GM12864 (cell line): Measurements from ENCODE around the gene MICU2.

ENCODE experiments used
- DNase-seq: peaks from one replicate; pipeline ENCODE4 v3.0.0-alpha.2; 2011; ENCODE audit warnings: low read depth
- H3K4me3 ChIP-seq: 2 replicates; pipeline ENCODE4 v1.5.1; 2011; ENCODE audit warnings: mild to moderate bottlenecking, low read depth, low read length, control low read depth
- CTCF ChIP-seq: IDR thresholded peaks from 2 replicates; pipeline ENCODE4 v1.5.1; 2011; ENCODE audit warnings: low read depth, mild to moderate bottlenecking, moderate library complexity, low read length, control low read depth, inconsistent platforms; ENCODE audit errors: missing control alignments

MICU2 gene

GRCh38 chr13:21501686-21502085 lies 102.3 kb downstream of the MICU2 start:
- DNase-seq: no peak
- TF ChIP-seq CTCF: no peak
- no peak overlapping the region for H3K4me3 ChIP-seq

- TF ChIP-seq CTCF: no peak
- DNase-seq: no peak
- no peak overlapping the region for H3K4me3 ChIP-seq
Observed at GRCh38 chr13:21486322-21486721, 117.6 kb downstream of the MICU2 start.

DNA sequence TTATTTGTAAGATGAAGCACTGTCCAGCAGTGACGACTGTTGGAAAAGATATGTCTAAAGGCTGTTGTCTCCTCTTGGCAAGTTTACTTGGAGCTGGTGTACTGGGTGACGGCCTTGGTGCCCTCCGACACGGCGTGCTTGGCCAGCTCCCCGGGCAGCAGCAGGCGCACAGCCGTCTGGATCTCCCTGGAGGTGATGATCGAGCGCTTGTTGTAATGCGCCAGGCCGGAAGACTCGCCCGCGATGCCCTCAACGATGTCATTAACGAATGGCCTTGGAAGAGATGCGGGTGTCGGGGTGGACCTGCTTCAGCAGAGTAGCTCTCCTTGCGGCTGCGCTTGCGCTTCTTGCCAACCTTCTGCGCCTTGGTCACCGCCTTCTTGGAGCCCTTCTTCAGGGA lies 120.2 kb downstream of the MICU2 start:
- no peak for TF ChIP-seq CTCF
- no peak for DNase-seq

GRCh38 chr13:21481359-21481758 lies 122.6 kb downstream of the MICU2 start:
- DNase-seq: no peak
- TF ChIP-seq CTCF: no peak
- no peak overlapping the region for H3K4me3 ChIP-seq

More for the DNA sequence above, 120.2 kb downstream of the MICU2 start:
- H3K4me3 ChIP-seq: no peak overlapping the region

DNA sequence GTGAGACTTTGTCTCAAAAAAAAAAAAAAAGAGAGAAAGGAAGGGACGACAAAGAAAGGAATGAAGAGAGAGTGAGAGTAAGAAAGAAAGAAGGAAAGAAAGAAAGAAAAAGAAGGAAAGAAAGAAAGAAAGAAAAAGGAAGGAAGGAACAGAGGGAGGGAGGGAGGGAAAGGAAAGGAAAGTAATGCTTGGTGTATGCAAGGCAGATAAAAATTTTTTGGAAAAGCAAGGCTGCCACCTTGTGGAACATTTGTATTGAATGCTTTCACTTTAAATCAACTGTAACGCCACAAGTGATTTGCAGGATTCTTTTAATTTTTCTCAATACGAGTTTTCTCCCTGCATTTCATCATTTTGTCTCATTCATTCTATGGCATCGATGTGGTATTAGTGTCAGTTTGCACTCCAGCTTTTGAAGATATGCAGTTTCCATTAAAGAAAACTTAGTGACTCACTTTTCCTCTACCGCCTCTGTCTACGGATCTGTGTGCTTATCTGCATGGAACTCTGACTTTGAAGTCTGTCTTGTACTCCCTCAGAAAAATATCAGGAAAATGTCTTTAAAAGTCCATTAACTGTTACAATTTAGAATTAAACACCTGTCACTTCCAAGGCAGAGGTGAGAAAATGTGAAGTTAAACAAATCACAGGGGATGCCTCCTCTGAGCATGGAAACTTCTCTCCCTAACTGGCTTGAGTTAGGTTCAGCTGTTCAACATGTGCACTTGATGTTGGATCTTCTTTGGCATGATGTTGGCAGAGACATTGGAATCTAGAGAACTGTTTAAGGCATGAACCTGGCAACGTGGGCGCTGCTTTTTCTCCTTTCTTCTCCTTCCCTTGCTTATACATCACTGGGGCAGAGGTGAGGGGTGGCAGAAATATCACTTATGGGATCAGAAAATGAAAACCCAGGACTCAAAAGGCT lies 124.8 kb downstream of the MICU2 start:
- peak; percentile 56 for TF ChIP-seq CTCF
- DNase-seq: peak; percentile 52
- no peak overlapping the region for H3K4me3 ChIP-seq

DNA sequence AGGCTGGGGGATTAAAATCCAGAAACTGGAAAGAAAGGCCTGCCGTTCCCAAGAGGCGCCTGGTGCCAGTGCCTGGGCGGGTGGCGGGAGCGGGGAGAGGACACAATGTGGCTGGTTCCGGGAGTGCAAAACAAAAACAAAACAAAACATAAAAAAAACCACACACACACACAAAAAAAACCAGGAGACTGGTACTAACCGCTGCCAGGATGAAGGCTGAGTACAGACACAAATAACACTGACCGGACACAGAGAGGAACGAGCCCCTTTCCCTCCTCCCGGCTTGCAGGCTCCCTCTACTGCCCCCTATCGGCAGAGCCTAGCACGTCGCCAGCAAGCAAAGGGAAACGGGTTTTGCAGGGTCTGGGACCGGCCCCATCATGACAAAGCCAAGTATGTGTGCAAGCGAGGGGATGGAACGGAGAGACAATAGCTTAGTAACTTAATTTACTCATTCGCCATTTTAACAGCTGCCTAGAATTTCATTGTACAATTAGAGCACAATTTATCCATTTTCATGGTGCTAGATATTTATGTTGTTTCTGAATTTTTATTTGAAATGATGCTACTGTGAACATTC lies 127.0 kb downstream of the MICU2 start:
- peak; percentile 65 for DNase-seq
- peak overlapping the region; percentile 51 for H3K4me3 ChIP-seq
- TF ChIP-seq CTCF: peak; percentile 95

- no peak for DNase-seq
- no peak overlapping the region for H3K4me3 ChIP-seq
- no peak for TF ChIP-seq CTCF
Observed at GRCh38 chr13:21475115-21475514, 128.9 kb downstream of the MICU2 start.
